HepG2 (cell line): ENCODE measurements around the gene GALNT17. TPM values are rescaled to one million over a fixed set of nuclear protein-coding genes. Genes with fewer than 3 reads are reported as not detected.
A peak's percentile ranks its signal among the peaks of the same experiment; 100 is the strongest.

Source experiments
- ARNT ChIP-seq: fragments of 450-650 bp; IDR thresholded peaks from 2 replicates; pipeline ENCODE4 v1.6.1; 2017
- CAMTA2 ChIP-seq: sonication (generic); formaldehyde crosslinking; IDR thresholded peaks from 2 replicates; pipeline ENCODE4 v1.4.0; 2020; ENCODE audit warnings: mild to moderate bottlenecking, missing genetic modification reagents, borderline replicate concordance
- CREB1 ChIP-seq, 2 experiments: fragments of 450-650 bp in 1 of 2; IDR thresholded peaks; 2 replicates each; pipeline ENCODE4 v1.6.1; 2016 to 2017; ENCODE audit warnings: control low read depth in 1 of 2, mild to moderate bottlenecking in 1 of 2, missing compliant biosample characterization in 1 of 2, missing genetic modification characterization in 1 of 2
- FOSL1 ChIP-seq: sonication (generic); formaldehyde crosslinking; IDR thresholded peaks from 2 replicates; pipeline ENCODE4 v1.9.0; 2021; ENCODE audit warnings: missing genetic modification reagents, borderline replicate concordance
- FOXO1 ChIP-seq: sonication (generic); formaldehyde crosslinking; IDR thresholded peaks from 2 replicates; pipeline ENCODE4 v1.4.0; 2020; ENCODE audit warnings: missing genetic modification reagents
- GABPA ChIP-seq, 2 experiments: IDR thresholded peaks; 2 replicates each; pipeline ENCODE4 v1.6.1; 2011 to 2016; ENCODE audit warnings: low read depth in 2 of 2, low read length in 1 of 2, missing biosample characterization in 1 of 2, missing genetic modification characterization in 1 of 2
- GATA4 ChIP-seq: sonication (generic); IDR thresholded peaks from 2 replicates; pipeline ENCODE4 v1.6.1; 2016; ENCODE audit warnings: antibody characterized with exemption, low read depth, borderline replicate concordance
- MED8 ChIP-seq: sonication (generic); formaldehyde crosslinking; IDR thresholded peaks from 2 replicates; pipeline ENCODE4 v1.8.1; 2023; ENCODE audit warnings: mild to moderate bottlenecking, missing genetic modification reagents; ENCODE audit not compliant: insufficient replicate concordance
- MYC ChIP-seq: sonication (generic); formaldehyde crosslinking; IDR thresholded peaks from 2 replicates; pipeline ENCODE4 v1.9.0; 2021; ENCODE audit warnings: missing genetic modification reagents, borderline replicate concordance
- POGZ ChIP-seq: sonication (generic); formaldehyde crosslinking; IDR thresholded peaks from 2 replicates; pipeline ENCODE4 v1.4.0; 2020; ENCODE audit warnings: mild to moderate bottlenecking, missing genetic modification reagents
- SUZ12 ChIP-seq: fragments of 150-350 bp; IDR thresholded peaks from 2 replicates; pipeline ENCODE4 v1.6.1; 2014; ENCODE audit warnings: low read depth, low read length
- TCF7 ChIP-seq: sonication (generic); IDR thresholded peaks from 2 replicates; pipeline ENCODE4 v1.6.1; 2016; ENCODE audit warnings: antibody characterized with exemption, low read depth
- TEAD3 ChIP-seq: optimal IDR thresholded peaks from 2 replicates; pipeline ENCODE3; 2016; ENCODE audit warnings: borderline replicate concordance
- polyA plus RNA-seq, 8 experiments: library from polyadenylated mRNA; depleted of rRNA in 3 of 8; stranded (reverse) in 7 of 8; unstranded in 1 of 8; fragments of >200 nt; fragmentation: Illumina TruSeq in 4 of 8; extraction: Trizol in 4 of 8; gene quantifications; 2 replicates each; pipeline versions ENCODE4 v1.2.1 to v1.2.3, GENCODE V29; 2011 to 2016; ENCODE audit warnings: low read depth in 4 of 8, missing spikeins in 1 of 8, mixed read lengths in 1 of 8; ENCODE audit not compliant: insufficient read depth in 1 of 8
- total RNA-seq, 5 experiments: library from RNA; depleted of rRNA; stranded (reverse); fragments of >200 nt; fragmentation: Illumina TruSeq; extraction: Trizol; gene quantifications; 2 replicates each; pipeline ENCODE4 v1.2.3, GENCODE V29; 2016; ENCODE audit warnings: low read depth in 1 of 5
- TF ChIP-seq, protein P1 (sequence below): sonication (generic); formaldehyde crosslinking; IDR thresholded peaks from 2 replicates; pipeline ENCODE4 v1.4.0; 2020; ENCODE audit warnings: missing genetic modification reagents, borderline replicate concordance
- TF ChIP-seq, protein P2 (sequence below): sonication (generic); formaldehyde crosslinking; IDR thresholded peaks from 2 replicates; pipeline ENCODE4 v1.5.1; 2020; ENCODE audit warnings: missing genetic modification reagents, mild to moderate bottlenecking, borderline replicate concordance
- TF ChIP-seq, protein P3 (sequence below), 2 experiments: IDR thresholded peaks; 2 replicates each; pipeline ENCODE4 v1.6.1; 2011 to 2012; ENCODE audit warnings: low read length in 2 of 2, borderline replicate concordance in 1 of 2, low read depth in 1 of 2, mild to moderate bottlenecking in 1 of 2, moderate library complexity in 1 of 2
- TF ChIP-seq, protein P4 (sequence below): sonication (generic); formaldehyde crosslinking; IDR thresholded peaks from 2 replicates; pipeline ENCODE4 v1.8.0; 2022; ENCODE audit warnings: mild to moderate bottlenecking, missing genetic modification reagents, borderline replicate concordance
- TF ChIP-seq, protein P5 (sequence below): sonication (generic); formaldehyde crosslinking; conservative IDR thresholded peaks from 2 replicates; pipeline ENCODE4 v1.4.0; 2020; ENCODE audit warnings: missing genetic modification reagents
- TF ChIP-seq, protein P6 (sequence below): sonication (generic); formaldehyde crosslinking; IDR thresholded peaks from 2 replicates; pipeline ENCODE4 v1.4.0; 2020; ENCODE audit warnings: missing genetic modification reagents

GALNT17 gene
- total and polyA plus RNA-seq, 2 of the 13 experiments (the other 11 are each of a cell fraction or from before 2014, with no cell fraction given), result not detected

DNA sequence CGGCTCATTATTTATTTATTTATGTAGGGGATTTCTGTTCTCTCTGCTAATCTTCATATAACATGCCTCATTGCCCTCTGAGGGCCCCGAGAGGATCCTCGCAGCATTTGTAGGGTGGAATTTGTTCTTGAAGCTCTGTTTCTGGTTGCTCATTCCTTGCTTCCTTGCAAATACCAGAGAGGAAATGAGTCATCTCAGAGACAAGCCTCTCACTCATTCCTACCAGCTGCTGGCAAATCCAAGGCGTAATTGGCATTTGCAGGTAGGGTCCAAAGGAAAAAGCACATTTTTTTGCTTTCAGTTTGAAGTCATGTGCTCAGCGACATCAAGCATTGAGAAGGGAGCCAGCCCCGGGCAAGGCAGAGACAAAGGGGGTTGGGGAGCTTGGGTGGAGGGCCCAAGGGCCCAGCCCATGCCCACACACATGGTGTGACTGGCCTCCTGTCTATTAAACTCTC lies 501.6 kb downstream of the GALNT17 start (continued):
- peak; percentile 67; the same call in 1 of the 2 replicates for TF ChIP-seq FOSL1 (CRISPR knock-in tag)
- TF ChIP-seq, protein P1, sequence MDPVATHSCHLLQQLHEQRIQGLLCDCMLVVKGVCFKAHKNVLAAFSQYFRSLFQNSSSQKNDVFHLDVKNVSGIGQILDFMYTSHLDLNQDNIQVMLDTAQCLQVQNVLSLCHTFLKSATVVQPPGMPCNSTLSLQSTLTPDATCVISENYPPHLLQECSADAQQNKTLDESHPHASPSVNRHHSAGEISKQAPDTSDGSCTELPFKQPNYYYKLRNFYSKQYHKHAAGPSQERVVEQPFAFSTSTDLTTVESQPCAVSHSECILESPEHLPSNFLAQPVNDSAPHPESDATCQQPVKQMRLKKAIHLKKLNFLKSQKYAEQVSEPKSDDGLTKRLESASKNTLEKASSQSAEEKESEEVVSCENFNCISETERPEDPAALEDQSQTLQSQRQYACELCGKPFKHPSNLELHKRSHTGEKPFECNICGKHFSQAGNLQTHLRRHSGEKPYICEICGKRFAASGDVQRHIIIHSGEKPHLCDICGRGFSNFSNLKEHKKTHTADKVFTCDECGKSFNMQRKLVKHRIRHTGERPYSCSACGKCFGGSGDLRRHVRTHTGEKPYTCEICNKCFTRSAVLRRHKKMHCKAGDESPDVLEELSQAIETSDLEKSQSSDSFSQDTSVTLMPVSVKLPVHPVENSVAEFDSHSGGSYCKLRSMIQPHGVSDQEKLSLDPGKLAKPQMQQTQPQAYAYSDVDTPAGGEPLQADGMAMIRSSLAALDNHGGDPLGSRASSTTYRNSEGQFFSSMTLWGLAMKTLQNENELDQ (CRISPR knock-in tag), result no peak
- TF ChIP-seq, protein P2, sequence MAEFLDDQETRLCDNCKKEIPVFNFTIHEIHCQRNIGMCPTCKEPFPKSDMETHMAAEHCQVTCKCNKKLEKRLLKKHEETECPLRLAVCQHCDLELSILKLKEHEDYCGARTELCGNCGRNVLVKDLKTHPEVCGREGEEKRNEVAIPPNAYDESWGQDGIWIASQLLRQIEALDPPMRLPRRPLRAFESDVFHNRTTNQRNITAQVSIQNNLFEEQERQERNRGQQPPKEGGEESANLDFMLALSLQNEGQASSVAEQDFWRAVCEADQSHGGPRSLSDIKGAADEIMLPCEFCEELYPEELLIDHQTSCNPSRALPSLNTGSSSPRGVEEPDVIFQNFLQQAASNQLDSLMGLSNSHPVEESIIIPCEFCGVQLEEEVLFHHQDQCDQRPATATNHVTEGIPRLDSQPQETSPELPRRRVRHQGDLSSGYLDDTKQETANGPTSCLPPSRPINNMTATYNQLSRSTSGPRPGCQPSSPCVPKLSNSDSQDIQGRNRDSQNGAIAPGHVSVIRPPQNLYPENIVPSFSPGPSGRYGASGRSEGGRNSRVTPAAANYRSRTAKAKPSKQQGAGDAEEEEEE (CRISPR knock-in tag), result no peak
- TF ChIP-seq CAMTA2 (CRISPR knock-in tag), result no peak
- no peak for TF ChIP-seq MYC (CRISPR knock-in tag)
- TF ChIP-seq SUZ12, result no peak
- TF ChIP-seq, protein P3, sequence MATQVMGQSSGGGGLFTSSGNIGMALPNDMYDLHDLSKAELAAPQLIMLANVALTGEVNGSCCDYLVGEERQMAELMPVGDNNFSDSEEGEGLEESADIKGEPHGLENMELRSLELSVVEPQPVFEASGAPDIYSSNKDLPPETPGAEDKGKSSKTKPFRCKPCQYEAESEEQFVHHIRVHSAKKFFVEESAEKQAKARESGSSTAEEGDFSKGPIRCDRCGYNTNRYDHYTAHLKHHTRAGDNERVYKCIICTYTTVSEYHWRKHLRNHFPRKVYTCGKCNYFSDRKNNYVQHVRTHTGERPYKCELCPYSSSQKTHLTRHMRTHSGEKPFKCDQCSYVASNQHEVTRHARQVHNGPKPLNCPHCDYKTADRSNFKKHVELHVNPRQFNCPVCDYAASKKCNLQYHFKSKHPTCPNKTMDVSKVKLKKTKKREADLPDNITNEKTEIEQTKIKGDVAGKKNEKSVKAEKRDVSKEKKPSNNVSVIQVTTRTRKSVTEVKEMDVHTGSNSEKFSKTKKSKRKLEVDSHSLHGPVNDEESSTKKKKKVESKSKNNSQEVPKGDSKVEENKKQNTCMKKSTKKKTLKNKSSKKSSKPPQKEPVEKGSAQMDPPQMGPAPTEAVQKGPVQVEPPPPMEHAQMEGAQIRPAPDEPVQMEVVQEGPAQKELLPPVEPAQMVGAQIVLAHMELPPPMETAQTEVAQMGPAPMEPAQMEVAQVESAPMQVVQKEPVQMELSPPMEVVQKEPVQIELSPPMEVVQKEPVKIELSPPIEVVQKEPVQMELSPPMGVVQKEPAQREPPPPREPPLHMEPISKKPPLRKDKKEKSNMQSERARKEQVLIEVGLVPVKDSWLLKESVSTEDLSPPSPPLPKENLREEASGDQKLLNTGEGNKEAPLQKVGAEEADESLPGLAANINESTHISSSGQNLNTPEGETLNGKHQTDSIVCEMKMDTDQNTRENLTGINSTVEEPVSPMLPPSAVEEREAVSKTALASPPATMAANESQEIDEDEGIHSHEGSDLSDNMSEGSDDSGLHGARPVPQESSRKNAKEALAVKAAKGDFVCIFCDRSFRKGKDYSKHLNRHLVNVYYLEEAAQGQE (IDR thresholded peaks at IDR 0.05; ENCODE audit: borderline replicate concordance in 1 of 2, low read depth in 1 of 2, low read length in 2 of 2), result no peak
- TF ChIP-seq TEAD3, result peak; percentile 52
- no peak for TF ChIP-seq TCF7
- no peak for TF ChIP-seq ARNT
- no peak for TF ChIP-seq FOXO1 (CRISPR knock-in tag)
- no peak for TF ChIP-seq POGZ (CRISPR knock-in tag)
- no peak for TF ChIP-seq GABPA (IDR thresholded peaks at IDR 0.05; ENCODE audit: low read depth, low read length)
- TF ChIP-seq GABPA (CRISPR knock-in tag; IDR thresholded peaks at IDR 0.05; ENCODE audit: low read depth), result peak; percentile 65
- TF ChIP-seq, protein P4, sequence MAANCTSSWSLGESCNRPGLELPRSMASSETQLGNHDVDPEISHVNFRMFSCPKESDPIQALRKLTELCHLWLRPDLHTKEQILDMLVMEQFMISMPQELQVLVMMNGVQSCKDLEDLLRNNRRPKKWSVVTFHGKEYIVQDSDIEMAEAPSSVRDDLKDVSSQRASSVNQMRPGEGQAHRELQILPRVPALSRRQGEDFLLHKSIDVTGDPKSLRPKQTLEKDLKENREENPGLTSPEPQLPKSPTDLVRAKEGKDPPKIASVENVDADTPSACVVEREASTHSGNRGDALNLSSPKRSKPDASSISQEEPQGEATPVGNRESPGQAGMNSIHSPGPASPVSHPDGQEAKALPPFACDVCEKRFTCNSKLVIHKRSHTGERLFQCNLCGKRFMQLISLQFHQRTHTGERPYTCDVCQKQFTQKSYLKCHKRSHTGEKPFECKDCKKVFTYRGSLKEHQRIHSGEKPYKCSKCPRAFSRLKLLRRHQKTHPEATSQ (CRISPR knock-in tag), result no peak
- no peak for TF ChIP-seq GATA4
- TF ChIP-seq, protein P5, sequence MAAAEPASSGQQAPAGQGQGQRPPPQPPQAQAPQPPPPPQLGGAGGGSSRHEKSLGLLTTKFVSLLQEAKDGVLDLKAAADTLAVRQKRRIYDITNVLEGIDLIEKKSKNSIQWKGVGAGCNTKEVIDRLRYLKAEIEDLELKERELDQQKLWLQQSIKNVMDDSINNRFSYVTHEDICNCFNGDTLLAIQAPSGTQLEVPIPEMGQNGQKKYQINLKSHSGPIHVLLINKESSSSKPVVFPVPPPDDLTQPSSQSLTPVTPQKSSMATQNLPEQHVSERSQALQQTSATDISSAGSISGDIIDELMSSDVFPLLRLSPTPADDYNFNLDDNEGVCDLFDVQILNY (CRISPR knock-in tag), result no peak
- TF ChIP-seq, protein P6, sequence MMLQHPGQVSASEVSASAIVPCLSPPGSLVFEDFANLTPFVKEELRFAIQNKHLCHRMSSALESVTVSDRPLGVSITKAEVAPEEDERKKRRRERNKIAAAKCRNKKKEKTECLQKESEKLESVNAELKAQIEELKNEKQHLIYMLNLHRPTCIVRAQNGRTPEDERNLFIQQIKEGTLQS, result peak; percentile 52; the same call in 1 of the 2 replicates
- no peak for TF ChIP-seq CREB1 (IDR thresholded peaks at IDR 0.05)
- peak; percentile 24; the same call in 1 of the 2 replicates for TF ChIP-seq CREB1 (CRISPR knock-in tag; IDR thresholded peaks at IDR 0.05)
- no peak for TF ChIP-seq MED8
